ENCODE results near the gene ASCL1. TPM values are rescaled to one million over a fixed set of nuclear protein-coding genes. Genes with fewer than 3 reads are reported as not detected.

Gene ASCL1
- polyA plus RNA-seq, 1 of the 3 experiments (the other 2 are of a cell fraction): 0.21 TPM

DNA sequence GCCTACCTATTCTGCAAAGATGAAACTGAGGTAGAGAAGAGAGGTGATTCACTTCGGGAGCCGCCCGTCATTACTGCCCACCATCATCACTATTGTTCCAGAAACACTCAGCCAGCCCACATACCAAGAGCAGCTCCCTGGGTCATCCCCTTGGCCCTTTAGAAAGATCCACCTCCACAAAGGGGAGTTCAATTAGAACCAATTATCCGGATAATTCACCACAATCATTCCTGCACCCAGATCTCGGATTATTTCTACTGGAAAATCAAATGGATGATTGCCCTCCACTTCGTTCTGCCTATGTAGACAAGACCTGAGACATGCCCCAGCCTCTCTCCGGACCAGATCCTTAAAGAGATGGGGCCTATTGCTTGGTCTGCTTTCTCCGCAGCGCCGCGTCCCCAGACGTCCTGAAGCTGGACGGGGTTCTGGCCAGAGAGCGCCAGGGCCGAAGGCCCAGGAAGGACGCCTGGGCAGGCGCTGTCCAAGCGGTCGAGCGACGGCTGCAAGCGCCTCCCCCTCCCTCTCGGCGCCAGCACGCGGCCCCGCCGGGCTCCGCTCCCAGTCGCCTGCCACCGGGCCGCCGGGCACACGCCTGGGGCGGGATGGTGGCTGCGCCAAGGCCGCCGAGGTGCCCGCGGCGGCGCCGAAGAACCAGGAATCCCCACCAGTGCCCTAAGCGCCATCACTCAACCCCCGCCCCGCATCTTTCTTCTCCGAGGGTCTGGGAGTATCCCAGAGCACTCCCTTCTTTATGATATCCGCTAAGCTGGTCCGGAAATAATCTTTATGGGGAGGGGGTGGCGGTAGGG is 1.3 kb upstream of the ASCL1 start:
- ChIA-PET CTCF (interaction anchor here (1.6 kb wide), 1 partner anchor 73 kb away, joined by 6 read pairs; no protein-coding TSS in a partner anchor), POLR2A (no interaction called here)
- peak; percentile 73 for DNase-seq
- Histone ChIP-seq H3K4me3 (ENCODE audit: low read depth in 2 of 2, low read length in 1 of 2) (peak overlapping the region in 1 of 2 experiments; percentile 27; a peak in 1 of 4 replicates), H3K9me3 (no peaks in the 10 kb centered on the region), H3F3A (replicated peaks; ENCODE audit: insufficient read depth) (no peaks in the 10 kb centered on the region), H3K9me2 (no peaks in the 10 kb centered on the region), H3K79me2 (ENCODE audit: insufficient read depth) (no peaks in the 10 kb centered on the region), H3K9ac (no peak overlapping the region), H4K20me1 (ENCODE audit: insufficient read depth) (no peaks in the 10 kb centered on the region), H3K27ac (ENCODE audit: low read depth in 2 of 2, low read length in 1 of 2) (no peak overlapping the region), H3K36me3 (replicated peaks in 1 of 2; ENCODE audit: control insufficient read depth in 1 of 2, insufficient read depth in 2 of 2, low read length in 1 of 2) (no peaks in the 10 kb centered on the region), H3K4me1 (ENCODE audit: control insufficient read depth in 1 of 2, insufficient read depth in 2 of 2, low read depth in 1 of 2, low read length in 1 of 2) (peaks cover 0 to 2% of the 10 kb centered on the region in 2 experiments; a peak in 1 of 4 replicates), H3K4me2 (no peak overlapping the region), H3K27me3 (ENCODE audit: insufficient read depth) (no peaks in the 10 kb centered on the region; the same call in 1 of the 2 replicates), H2AFZ (ENCODE audit: low read depth) (no peak overlapping the region)
- no peak for TF ChIP-seq MXI1 (IDR thresholded peaks at IDR 0.05; ENCODE audit: low read depth, low read length)
- WGBS (ENCODE audit: low lambda C conversion rate): 44% methylated on average over 20 of the region's 50 CpGs

DNA sequence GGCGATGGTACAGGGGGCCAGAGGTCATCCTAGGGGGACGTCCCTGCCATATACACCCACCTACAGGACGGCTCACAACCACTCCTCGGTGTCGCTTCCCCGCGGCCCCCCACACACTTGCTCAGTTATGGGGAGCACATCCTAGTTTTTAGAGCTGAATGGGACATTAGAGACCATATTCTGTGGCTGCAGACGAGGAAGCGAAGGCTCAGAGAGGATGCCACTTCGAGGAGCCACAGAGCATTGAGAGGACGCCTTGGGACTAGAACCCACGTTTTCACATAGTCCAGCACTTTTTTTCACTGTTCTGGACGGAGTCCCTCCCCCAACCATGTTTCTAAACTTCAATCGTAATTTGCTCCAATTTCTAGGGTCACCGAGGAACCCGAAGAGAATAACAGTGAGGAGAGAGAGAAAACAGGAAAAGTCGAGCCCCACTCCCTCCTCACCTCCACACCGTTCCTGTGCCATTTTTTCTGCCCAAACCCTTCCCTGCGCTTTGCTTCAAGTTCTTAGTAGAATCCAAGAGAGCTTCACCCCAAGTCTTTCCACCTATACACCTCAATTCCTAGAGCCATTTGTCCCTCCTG is 641 bp upstream of the ASCL1 start:
- H4K20me1 ChIP-seq (ENCODE audit: insufficient read depth): no peaks in the 10 kb centered on the region
- peak overlapping the region in 1 of 2 experiments; percentile 27; a peak in 1 of 4 replicates for H3K4me3 ChIP-seq (ENCODE audit: low read depth in 2 of 2, low read length in 1 of 2)
- H2AFZ ChIP-seq (ENCODE audit: low read depth): no peak overlapping the region
- no peaks in the 10 kb centered on the region for H3K9me3 ChIP-seq
- no peaks in the 10 kb centered on the region for H3F3A ChIP-seq (replicated peaks; ENCODE audit: insufficient read depth)
- 5% methylated on average over 18 of the region's 19 CpGs for WGBS (ENCODE audit: low lambda C conversion rate)
- TF ChIP-seq TEAD4 (IDR thresholded peaks at IDR 0.05; ENCODE audit: borderline replicate concordance, insufficient read depth) (no peak), NFIC (IDR thresholded peaks at IDR 0.05; ENCODE audit: borderline replicate concordance) (no peak), SIN3A (IDR thresholded peaks at IDR 0.05; ENCODE audit: borderline replicate concordance, low read depth, low read length) (no peak), FOSL2 (IDR thresholded peaks at IDR 0.05; ENCODE audit: borderline replicate concordance, low read depth) (no peak), FOXJ3 (CRISPR knock-in tag; IDR thresholded peaks at IDR 0.05) (no peak), FOXM1 (IDR thresholded peaks at IDR 0.05; ENCODE audit: low read depth) (no peak), TAF1 (IDR thresholded peaks at IDR 0.05; ENCODE audit: borderline replicate concordance, low read depth, low read length) (no peak), TCF12 (IDR thresholded peaks at IDR 0.05) (no peak), JUND (IDR thresholded peaks at IDR 0.05) (no peak), RAD21 (IDR thresholded peaks at IDR 0.05; ENCODE audit: low read length) (no peak), YY1 (IDR thresholded peaks at IDR 0.05; ENCODE audit: low read depth) (no peak)
- TF ChIP-seq, protein P1, sequence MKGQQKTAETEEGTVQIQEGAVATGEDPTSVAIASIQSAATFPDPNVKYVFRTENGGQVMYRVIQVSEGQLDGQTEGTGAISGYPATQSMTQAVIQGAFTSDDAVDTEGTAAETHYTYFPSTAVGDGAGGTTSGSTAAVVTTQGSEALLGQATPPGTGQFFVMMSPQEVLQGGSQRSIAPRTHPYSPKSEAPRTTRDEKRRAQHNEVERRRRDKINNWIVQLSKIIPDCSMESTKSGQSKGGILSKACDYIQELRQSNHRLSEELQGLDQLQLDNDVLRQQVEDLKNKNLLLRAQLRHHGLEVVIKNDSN (IDR thresholded peaks at IDR 0.05; ENCODE audit: borderline replicate concordance, low read depth): no peak
- TF ChIP-seq, protein P2, sequence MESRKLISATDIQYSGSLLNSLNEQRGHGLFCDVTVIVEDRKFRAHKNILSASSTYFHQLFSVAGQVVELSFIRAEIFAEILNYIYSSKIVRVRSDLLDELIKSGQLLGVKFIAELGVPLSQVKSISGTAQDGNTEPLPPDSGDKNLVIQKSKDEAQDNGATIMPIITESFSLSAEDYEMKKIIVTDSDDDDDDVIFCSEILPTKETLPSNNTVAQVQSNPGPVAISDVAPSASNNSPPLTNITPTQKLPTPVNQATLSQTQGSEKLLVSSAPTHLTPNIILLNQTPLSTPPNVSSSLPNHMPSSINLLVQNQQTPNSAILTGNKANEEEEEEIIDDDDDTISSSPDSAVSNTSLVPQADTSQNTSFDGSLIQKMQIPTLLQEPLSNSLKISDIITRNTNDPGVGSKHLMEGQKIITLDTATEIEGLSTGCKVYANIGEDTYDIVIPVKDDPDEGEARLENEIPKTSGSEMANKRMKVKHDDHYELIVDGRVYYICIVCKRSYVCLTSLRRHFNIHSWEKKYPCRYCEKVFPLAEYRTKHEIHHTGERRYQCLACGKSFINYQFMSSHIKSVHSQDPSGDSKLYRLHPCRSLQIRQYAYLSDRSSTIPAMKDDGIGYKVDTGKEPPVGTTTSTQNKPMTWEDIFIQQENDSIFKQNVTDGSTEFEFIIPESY (IDR thresholded peaks at IDR 0.05; ENCODE audit: borderline replicate concordance, low read depth): no peak
- peak overlapping the region in 1 of 2 experiments; percentile 64; a peak in 2 of 4 replicates for H3K27ac ChIP-seq (ENCODE audit: low read depth in 2 of 2, low read length in 1 of 2)
- no peaks in the 10 kb centered on the region for H3K9me2 ChIP-seq
- H3K4me2 ChIP-seq: peak overlapping the region; percentile 68; the same call in 1 of the 2 replicates
- no peaks in the 10 kb centered on the region for H3K79me2 ChIP-seq (ENCODE audit: insufficient read depth)
- H3K36me3 ChIP-seq (replicated peaks in 1 of 2; ENCODE audit: control insufficient read depth in 1 of 2, insufficient read depth in 2 of 2, low read length in 1 of 2): no peaks in the 10 kb centered on the region
- no peaks in the 10 kb centered on the region; the same call in 1 of the 2 replicates for H3K27me3 ChIP-seq (ENCODE audit: insufficient read depth)
- no peak overlapping the region for H3K9ac ChIP-seq
- no peak for DNase-seq
- ChIA-PET CTCF (interaction anchor here (0.6 to 1.1 kb wide), 3 partner anchors 25 to 592 kb away, joined by 3 read pairs; no protein-coding TSS in a partner anchor), POLR2A (no interaction called here)
- peaks cover 0 to 2% of the 10 kb centered on the region in 2 experiments; a peak in 1 of 4 replicates for H3K4me1 ChIP-seq (ENCODE audit: control insufficient read depth in 1 of 2, insufficient read depth in 2 of 2, low read depth in 1 of 2, low read length in 1 of 2)
